Keratinocyte (primary cell): Measurements from ENCODE around the gene GRB2.

Experiments
- CTCF ChIP-seq, 3 experiments: IDR thresholded peaks in 1 of 3; conservative IDR thresholded peaks in 1 of 3; optimal IDR thresholded peaks in 1 of 3; 2 replicates in 2 of 3; 3 replicates in 1 of 3; pipeline versions ENCODE3 to v1.5.1; 2011; ENCODE audit warnings: low read length in 3 of 3, mild to moderate bottlenecking in 3 of 3, moderate library complexity in 2 of 3, control low read depth in 1 of 3, inconsistent platforms in 1 of 3; ENCODE audit not compliant: insufficient read depth in 2 of 3; ENCODE audit errors: extremely low read depth in 1 of 3
- EZH2 ChIP-seq: IDR thresholded peaks from one replicate; pipeline ENCODE4 v1.6.1; 2012; ENCODE audit warnings: inconsistent platforms, mild to moderate bottlenecking, low read length, moderate library complexity

GRCh38 chr17:75339971-75340370 is 65.5 kb downstream of the GRB2 start:
- TF ChIP-seq CTCF (optimal IDR thresholded peaks at IDR 0.05 in 1 of 3, IDR thresholded peaks at IDR 0.05 in 1 of 3, conservative IDR thresholded peaks at IDR 0.05 in 1 of 3; ENCODE audit: extremely low read depth in 1 of 3, insufficient read depth in 2 of 3, low read length in 3 of 3) (no peak), EZH2 (no peak)
